GM23248 (cell line): ENCODE measurements around the gene C16orf86.

ENCODE experiments used
- EZH2 ChIP-seq: fragments of 200-600 bp; sonication (generic); IDR thresholded peaks from 2 replicates; pipeline ENCODE4 v1.6.1; 2018; ENCODE audit warnings: antibody characterized with exemption, mild to moderate bottlenecking; ENCODE audit not compliant: insufficient read depth, poor library complexity, severe bottlenecking
- EZH2phosphoT487 ChIP-seq: fragments of 200-600 bp; sonication (generic); IDR thresholded peaks from 2 replicates; pipeline ENCODE4 v1.6.1; 2018; ENCODE audit warnings: antibody characterized with exemption, moderate library complexity, mild to moderate bottlenecking, low read depth; ENCODE audit not compliant: insufficient read depth

- TF ChIP-seq EZH2 (no peak), EZH2phosphoT487 (no peak)
These were observed 2.4 kb upstream of the C16orf86 start for GRCh38 chr16:67664258-67664657.
